Measurements from ENCODE around the gene TPX2.

DNA sequence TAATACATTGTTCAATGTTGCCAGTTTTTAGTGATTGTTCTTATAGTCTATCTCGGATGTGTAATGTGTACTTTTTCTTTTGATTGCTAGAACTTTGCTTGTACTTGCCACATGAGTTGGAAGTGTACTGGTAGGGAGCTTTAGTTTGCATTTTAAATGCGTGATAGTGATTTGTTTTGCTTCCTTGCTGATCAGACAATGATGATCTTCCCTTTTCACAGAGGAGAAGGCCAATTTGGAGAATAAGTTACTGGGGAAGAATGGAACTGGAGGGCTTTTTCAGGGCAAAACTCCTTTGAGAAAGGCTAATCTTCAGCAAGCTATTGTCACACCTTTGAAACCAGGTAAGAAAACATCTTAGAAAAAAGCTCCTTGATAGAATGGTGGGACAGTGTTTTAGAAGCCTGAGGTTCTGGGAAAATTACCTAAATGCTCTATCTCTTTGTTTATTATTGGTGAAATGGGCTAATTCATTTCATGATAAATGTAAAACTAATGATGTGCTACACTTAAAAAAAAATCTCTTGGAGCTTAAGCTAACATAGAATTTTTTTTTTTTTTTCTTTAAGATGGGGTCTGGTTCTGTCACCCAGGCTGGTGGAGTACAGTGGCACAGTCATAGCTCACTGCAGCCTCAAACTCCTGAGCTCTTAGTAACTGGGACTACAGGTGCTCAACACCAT is 20.9 kb downstream of the TPX2 start:
- TF ChIP-seq, protein P1, sequence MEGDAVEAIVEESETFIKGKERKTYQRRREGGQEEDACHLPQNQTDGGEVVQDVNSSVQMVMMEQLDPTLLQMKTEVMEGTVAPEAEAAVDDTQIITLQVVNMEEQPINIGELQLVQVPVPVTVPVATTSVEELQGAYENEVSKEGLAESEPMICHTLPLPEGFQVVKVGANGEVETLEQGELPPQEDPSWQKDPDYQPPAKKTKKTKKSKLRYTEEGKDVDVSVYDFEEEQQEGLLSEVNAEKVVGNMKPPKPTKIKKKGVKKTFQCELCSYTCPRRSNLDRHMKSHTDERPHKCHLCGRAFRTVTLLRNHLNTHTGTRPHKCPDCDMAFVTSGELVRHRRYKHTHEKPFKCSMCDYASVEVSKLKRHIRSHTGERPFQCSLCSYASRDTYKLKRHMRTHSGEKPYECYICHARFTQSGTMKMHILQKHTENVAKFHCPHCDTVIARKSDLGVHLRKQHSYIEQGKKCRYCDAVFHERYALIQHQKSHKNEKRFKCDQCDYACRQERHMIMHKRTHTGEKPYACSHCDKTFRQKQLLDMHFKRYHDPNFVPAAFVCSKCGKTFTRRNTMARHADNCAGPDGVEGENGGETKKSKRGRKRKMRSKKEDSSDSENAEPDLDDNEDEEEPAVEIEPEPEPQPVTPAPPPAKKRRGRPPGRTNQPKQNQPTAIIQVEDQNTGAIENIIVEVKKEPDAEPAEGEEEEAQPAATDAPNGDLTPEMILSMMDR (IDR thresholded peaks at IDR 0.05), result no peak
- TF ChIP-seq POLR2A (IDR thresholded peaks at IDR 0.05), result no peak
